ENCODE results near the gene FBXO8. TPM values are rescaled to one million over a fixed set of nuclear protein-coding genes. Genes with fewer than 3 reads are reported as not detected.
"Not testable (repeated sequence)": the region's sequence is repeated elsewhere in the genome, so short reads cannot be mapped to it uniquely, and the experiment has no call there.

FBXO8 gene, protein sequence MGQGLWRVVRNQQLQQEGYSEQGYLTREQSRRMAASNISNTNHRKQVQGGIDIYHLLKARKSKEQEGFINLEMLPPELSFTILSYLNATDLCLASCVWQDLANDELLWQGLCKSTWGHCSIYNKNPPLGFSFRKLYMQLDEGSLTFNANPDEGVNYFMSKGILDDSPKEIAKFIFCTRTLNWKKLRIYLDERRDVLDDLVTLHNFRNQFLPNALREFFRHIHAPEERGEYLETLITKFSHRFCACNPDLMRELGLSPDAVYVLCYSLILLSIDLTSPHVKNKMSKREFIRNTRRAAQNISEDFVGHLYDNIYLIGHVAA
- polyA plus RNA-seq (ENCODE audit: insufficient read length in 4 of 4), result 10 to 100 TPM; 28.1 to 42.9 (median 30.7) TPM

DNA sequence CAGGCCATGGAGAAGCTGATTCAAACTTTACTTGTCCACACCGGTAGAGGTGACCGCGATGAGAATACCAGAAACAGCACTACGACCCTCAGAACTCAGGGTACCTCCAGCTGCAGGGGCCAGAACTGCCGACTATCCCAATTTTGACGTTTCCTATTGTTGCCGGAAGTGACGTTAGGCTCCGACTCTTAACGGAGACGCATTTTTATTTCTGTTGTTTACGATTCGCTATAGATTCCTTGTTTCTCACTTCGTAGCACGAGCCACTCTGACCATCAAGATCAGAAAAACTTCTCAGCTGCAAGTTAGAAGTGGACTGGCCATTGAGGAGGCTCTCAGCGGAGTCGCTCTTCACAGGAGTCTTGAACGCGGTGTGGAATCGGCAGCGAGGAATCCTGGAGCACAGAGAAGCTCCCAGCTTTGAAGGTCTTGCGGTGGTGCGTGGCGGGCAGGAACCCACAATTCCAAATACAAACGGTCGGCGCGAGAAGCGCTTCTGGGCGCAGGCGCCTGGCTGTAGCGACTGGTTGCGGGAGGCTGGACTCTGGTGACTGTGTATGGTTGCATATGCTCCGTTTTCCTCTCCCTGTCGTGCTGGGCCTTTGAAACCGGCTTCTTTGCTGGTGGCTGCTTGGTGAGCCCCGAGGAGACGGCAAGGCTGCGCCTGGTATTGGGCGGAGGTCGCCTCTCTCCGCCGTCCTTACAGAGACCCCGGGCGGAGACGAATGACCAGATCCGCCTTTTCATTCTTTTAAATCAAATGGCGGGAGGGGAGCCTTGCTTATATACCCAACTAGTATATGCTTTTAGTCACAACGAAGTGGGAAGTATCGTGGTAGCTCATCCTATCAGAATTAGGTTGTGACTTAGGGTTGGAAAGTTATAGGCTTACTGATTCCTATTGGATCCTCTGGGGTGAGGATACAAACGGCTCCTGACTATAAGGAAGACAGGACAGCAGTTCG, at the start of gene FBXO8, which contains the start of gene CEP44:
Gene FBXO8 (minus strand): TSS at position 161 of the 965 bp plus-strand sequence. CDS start 20,575 bp downstream, outside the sequence.
Gene CEP44 (plus strand): TSS at position 405 of the 965 bp plus-strand sequence. CDS start 15,211 bp downstream, outside the sequence.
- peak; percentile 74 to 84 (median 82) for DNase-seq (ENCODE audit: low read depth in 4 of 4, low spot score in 3 of 4)

DNA sequence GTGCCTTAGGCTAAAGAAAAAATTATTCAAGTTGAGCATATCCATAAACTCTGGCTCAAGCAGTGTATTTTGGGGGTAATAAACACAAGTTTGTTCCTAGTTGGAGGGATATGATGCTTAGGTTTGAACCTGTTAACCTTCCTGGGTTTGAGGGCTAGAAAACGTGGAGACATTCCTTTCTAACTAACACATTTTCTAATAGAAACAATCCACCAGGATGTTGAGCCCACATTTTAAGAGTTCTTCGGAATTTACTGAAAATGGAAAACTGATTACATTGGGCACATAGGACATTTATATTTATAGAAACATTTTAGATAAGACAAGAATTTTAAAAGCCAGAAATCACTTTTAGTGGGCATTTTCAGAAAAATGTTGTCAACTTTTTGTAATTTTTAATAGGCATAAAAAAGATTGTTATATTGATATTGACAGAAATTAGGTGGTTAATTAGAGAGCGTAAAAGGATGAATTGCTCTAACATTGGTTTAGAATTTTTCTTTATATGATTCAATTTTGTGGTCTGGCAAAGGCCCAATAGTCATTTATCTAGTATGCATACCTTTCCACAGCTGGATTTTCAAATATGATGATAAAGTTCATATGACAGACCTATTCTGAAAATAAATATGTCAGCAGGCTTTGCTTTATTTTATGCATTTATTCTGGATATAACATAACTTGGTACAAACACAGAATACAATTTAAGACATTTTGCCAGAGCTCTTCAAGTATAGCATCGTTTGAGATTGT, 49.5 kb upstream of the FBXO8 start:
- DNase-seq (ENCODE audit: low read depth in 4 of 4, low spot score in 3 of 4), result no peak

DNA sequence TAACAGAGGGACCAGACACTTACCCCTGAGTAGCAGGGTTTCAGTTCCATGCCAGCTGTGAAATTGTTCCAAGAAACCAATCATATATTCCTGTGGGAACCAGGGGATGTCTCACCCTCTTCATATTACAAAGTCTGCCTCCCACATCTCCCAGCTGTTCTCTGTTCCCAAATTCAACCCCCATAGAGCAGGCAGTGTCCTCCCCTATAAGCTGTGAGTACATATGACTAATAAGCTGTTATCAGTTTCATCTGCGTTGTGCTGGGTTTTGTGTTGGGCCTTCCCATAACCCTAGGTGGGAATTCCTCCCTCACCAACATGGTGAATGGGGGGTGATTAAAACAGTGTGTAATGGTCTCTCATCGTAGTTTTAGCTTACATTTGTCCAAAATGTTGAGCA, 41.3 kb upstream of the FBXO8 start:
- no peak for DNase-seq (ENCODE audit: low read depth in 4 of 4, low spot score in 3 of 4)

DNA sequence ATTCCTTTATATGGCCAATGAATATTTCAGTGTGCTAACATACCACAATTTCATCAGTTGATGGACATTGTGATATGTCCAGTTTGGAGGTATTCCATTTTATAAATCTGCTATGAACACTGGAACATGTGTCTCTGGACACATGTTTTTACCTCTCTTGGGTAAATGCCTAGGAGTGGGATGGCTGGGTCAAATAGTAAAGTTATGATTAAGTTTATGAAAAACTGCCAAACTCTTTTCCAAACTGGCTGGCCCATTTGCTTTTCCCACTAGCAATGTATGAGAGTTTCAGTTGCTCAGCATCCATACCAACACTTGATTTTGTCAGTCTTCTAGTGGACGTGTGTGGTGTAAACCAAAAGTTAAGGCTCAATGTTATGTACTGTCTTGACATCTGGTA, 40.8 kb upstream of the FBXO8 start:
- no peak for DNase-seq (ENCODE audit: low read depth in 4 of 4, low spot score in 3 of 4)

DNA sequence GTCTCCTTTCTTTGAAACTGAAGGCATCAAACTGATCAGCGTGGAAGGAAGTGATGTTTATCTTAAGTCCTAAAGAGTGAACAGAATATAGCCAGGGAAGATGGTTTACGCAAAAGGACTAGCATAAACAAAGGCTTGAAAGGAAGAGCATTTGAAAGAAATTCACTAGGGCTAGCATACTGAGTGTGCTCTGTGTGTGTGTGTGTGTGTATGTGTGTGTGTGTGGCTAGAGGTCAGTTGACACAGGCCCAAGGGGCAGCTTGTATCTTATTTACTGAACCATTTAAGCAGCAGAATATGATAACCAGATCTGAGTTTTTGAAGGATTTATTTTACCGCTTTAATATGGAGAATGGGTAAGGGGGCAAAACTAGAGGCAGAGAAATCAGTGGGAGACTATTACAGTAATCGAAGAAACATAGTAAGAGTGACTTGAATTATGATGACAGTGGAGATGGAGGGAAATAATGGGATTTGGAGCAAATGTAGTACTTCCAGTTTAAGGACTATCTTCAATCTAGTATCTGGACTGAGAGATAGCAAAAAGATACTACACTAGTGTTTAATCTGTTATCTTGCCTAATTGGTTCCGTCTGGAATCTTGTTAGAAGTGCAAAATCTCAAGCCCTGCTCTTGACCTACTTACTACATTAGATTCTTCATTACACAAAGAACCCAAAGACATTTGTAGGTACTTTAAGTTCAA, 37.2 kb upstream of the FBXO8 start:
- DNase-seq (ENCODE audit: low read depth in 4 of 4, low spot score in 3 of 4), result no peak

DNA sequence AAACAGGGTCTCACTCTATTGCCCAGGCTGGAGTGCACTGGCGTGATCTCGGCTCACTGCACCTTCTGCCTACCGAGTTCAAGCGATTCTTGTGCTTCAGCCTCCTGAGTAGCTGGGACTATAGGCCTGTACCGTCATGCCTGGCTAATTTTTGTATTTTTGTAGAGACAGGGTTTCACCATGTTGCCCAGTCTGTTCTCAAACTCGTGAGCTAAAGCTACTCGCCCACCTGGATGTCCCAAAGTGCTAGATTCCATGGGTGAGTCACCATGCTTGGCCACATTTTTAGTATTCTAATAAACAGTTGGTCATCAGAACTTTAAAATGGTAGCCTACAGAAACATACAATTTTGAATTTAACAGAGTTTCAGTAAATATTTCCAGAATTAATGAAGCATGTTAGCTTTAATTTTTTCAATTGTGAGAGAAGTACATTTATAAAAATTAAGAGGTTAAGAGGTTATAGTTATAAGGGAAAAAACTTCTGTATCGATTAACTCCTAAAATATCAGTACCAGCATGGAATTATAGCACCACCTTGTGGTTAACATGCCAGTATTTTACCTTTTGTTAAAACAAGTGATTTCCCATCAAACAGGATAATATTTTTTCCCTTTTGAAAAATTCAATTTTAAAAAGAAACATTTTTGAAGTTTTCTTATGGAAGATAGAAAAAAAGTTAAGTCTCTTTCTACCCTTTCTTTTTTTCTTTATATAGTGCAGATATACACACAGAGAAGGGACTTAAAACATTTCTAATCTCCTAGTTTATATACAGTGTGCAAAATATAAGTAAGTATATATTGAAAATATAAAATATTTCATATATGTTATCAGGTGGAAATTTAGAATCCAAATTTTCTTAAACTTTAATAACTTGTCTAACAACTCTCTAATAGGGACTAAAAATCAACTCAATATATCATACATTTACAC, 35.6 kb upstream of the FBXO8 start:
- peak in 1 of 4 donors; percentile 12 for DNase-seq (ENCODE audit: low read depth in 4 of 4, low spot score in 3 of 4)

DNA sequence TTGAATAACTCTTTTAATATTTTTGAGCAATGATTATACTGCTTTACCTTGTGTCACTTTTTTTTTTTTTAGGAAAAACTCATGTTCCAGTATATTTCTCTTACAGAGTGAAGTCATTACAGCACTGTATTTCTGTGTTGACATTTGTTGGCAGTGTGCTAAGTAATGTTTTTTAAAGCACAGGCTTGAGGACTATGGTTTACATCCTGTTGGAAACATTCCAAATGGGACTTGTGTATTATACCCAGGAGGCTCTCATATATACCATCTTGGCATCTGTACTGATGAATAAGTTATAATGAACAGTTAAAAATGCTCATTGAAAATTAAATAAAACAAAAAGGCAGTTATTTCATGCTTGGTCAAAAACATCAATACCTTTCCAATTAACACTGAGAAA, 34.1 kb upstream of the FBXO8 start:
- DNase-seq (ENCODE audit: low read depth in 4 of 4, low spot score in 3 of 4), result no peak

DNA sequence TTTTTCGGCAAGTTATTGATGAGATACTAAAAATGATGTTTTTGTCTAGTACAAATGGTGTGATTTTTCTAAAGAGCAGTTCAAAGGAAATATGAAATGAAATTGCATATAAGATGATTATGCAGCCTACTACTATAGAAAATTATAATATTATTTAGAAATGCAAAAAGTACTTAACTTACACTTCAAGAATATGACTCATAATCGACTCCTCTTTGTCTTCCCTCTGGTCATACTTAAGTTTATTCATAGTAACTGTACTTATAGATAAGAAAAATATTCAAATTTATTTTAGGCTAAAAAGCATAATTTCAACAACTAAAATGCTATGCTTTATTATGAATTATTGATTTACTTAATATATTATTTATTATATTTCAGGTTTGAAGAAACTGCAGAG, 33.5 kb upstream of the FBXO8 start:
- DNase-seq (ENCODE audit: low read depth in 4 of 4, low spot score in 3 of 4), result no peak

DNA sequence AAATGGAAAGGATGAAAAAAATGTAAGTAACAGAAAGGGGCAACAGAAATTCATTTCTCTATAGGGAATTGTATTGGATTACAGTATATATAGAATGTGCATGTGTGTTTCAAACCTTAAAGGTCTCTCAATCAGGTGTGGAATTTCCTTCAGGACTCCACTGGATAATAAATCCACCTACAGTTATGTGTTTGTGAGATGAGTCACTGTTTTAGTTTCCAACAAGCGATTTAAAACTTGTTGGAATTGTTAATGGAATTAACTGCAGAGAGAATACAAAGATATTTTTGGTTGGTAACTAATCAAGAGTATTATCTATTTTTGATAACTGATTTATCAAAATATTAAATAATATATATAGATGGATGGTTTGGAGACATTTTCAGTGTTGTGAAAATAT, 33.1 kb upstream of the FBXO8 start:
- DNase-seq (ENCODE audit: low read depth in 4 of 4, low spot score in 3 of 4), result no peak

DNA sequence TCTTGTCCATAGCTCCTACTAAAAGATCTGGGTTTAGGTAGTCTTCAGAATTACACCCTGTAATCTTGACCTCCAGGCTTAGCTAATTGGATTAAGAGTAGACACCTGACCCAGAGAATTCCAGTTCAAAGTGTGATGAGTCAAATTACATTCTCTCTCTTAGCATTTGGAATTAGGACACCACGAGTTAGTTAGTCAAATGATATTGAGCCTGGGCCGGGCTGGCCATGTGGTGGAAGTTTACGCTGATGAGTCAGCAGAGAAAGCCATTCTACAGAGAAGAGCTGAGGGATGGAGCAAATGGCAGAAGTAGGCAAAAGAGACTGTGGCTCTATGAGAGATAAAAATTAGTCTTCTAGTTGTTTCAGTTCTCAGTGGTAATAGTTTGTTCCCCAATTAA, 31.3 kb upstream of the FBXO8 start:
- DNase-seq (ENCODE audit: low read depth in 4 of 4, low spot score in 3 of 4), result no peak

DNA sequence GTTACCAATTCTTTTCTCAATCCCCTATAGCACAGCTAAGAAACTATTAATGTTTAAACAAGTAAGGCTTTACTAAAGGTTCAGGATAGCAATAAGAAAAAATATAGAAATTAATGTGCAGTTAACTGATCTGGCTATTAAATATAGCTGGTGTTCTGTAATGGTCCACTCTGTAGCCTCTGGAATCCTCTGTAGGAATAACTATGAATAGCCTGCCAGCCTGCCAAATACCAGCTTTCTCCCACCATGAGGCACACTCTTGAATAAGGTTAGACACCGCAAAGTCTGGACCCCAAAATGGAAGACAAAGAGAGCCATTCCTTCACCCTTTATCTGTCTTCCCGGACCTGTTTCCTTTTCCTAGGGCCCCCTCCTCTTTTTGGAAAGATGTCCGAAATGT, 30.8 kb upstream of the FBXO8 start:
- no peak for DNase-seq (ENCODE audit: low read depth in 4 of 4, low spot score in 3 of 4)

DNA sequence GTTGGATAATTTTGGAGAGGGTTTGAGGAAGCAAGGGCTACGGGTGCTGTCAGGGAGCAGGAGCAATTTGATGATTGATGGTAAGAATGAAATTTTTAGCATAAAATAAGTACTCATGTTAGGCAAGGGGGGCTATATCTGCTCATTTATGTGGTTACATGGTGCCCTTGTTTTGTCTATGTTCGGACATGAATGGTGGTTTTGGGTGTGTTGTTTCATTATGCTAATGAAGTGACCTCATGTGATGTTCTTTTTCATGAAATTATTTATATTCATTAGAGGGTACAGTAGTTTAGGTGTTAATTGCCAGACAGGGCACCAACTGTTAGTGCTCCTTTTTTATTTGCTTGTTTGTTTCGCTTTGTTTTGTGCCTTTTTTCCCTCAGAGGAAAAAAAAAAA, 29.5 kb upstream of the FBXO8 start:
- no peak for DNase-seq (ENCODE audit: low read depth in 4 of 4, low spot score in 3 of 4)

DNA sequence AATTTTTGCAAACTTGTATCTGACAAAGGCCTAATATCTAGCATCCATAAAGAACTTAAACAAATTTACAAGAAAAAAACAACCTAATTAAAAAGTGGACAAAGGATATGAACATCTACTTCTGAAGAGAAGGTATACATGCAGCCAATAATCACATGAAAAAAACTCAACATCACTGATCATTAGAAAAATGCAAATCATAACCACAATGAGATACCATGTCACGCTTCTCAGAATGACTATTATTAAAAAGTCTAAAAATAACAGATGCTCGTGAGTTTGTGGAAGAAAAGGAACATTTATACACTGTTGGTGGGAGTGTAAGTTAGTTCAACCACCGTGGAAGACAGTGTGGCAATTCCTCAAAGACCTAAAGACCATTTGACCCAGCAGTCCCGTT, 24.2 kb upstream of the FBXO8 start:
- DNase-seq (ENCODE audit: low read depth in 4 of 4, low spot score in 3 of 4), result no peak

DNA sequence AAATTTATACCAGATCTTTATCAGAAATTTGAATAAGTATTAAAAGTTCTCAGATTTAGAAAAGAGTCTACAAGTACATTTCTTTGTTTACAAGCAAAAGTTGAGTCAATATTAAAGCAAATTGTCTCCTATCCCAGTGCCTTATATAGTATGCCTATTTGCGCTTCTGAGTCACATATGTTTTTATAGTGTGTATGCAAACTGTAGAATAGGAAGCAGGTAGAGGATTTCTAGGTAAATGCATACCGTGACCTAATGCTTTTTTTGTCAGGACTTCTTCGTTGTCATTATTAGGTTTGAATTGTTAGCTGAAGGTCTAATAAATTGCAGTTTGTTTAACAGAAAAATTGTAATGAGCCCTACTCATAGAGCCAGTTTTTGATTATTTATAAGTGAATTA, 22.5 kb upstream of the FBXO8 start:
- no peak for DNase-seq (ENCODE audit: low read depth in 4 of 4, low spot score in 3 of 4)

DNA sequence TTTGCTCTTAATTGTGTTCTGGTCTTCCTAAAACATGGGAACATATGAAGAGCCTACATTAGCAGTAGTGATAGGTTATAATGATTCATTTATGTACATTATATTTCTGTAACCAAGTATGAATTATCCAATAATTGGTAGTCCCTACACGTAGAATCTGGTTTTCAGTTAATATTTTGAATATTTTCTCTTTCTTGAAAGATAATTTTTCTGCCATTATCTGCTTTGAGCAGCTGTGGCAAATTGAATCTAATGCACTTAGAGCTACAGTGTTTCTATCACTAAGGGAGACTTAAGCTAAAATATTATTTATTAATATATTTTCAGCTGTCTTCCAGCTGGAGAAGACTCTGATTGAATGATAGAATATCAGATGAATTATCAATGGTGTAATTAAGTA, 21.2 kb upstream of the FBXO8 start:
- DNase-seq (ENCODE audit: low read depth in 4 of 4, low spot score in 3 of 4), result no peak

DNA sequence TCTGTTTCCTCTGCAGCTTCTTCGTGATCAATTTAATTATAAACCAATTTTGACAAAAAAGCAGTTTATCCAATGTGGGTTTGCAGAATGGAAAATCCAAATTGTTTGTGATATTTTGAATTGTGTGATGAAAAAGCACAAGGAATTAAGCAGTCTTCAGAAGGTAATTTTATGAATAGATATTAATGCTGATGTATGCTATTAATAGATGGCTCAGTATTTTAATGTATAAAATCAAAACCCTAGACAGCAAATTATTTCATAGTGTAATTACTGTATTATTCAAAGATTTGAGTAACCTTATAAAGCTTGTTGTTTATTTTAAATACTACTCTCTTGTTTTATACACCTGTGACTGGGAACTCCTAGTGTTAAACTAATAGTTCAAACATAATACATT, 20.2 kb upstream of the FBXO8 start:
- DNase-seq (ENCODE audit: low read depth in 4 of 4, low spot score in 3 of 4), result no peak

DNA sequence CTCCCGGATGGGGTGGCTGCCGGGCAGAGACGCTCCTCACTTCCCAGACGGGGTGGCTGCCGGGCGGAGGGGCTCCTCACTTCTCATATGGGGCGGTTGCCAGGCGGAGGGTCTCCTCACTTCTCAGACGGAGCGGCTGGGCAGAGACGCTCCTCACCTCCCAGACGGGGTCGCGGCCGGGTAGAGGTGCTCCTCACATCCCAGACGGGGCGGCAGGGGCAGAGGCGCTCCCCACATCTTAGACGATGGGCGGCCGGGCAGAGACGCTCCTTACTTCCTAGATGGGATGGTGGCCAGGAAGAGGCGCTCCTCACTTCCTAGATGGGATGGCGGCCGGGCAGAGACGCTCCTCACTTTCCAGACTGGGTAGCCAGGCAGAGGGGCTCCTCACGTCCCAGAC, 11.7 kb upstream of the FBXO8 start:
- not testable (repeated sequence) for DNase-seq (ENCODE audit: low read depth in 4 of 4, low spot score in 3 of 4)

DNA sequence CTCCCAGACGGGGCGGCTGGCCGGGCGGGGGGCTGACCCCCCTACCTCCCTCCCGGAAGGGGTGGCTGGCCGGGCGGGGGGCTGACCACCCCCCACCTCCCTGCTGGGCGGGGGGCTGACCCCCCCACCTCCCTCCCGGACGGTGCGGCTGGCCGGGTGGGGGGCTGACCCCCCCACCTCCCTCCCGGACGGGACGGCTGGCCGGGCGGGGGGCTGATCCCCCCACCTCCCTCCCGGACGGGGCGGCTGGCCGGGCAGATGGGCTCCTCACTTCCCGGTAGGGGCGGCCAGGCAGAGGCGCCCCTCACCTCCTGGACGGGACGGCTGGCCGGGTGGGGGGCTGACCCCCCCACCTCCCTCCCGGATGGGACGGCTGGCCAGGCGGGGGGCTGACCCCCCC, 11.2 kb upstream of the FBXO8 start:
- DNase-seq (ENCODE audit: low read depth in 4 of 4, low spot score in 3 of 4), result not testable (repeated sequence)

DNA sequence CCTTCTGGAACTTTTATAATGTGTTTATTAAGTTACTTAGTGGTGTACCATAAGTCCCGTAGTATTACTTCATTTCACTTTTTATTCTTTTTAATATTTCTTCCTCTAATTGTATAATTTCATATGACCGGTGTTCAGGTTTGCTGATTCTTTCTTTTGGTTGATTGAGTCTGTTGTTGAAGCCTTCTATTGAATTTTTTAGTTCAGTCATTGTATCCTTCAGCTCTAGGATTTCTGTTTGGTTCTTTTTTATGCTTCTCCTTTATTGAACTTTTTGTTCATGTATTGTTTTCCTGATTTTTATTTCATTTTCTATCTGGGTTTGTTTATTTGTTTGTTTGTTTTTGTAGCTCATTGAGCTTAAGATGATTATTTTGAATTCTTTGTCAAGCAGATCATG, 9.0 kb upstream of the FBXO8 start:
- no peak for DNase-seq (ENCODE audit: low read depth in 4 of 4, low spot score in 3 of 4)
